MCF 10A (cell line): ENCODE results near the gene GRM5. TPM values are rescaled to one million over a fixed set of nuclear protein-coding genes. Genes with fewer than 3 reads are reported as not detected.

Experiments used
- BruUV-seq: library from RNA; stranded (reverse); fragments of 400-500 nt; replicated peaks from 2 replicates; lab custom pipeline; 2021; lab: Mats Ljungman, UMichigan
- CTCF ChIA-PET: fragments of 300-600 bp; sonication (Branson Sonifier 250); formaldehyde crosslinking; extraction: SDS; loops from one replicate; lab custom pipeline; 2021; ENCODE audit warnings: antibody characterized with exemption, inconsistent platforms; lab: Yijun Ruan, JAX
- POLR2A ChIA-PET: fragments of 300-600, 350-650 bp; sonication (Branson Sonifier 250); formaldehyde crosslinking; extraction: SDS; loops from one replicate; lab custom pipeline; 2020; ENCODE audit warnings: antibody characterized with exemption, inconsistent platforms; lab: Yijun Ruan, JAX
- DNase-seq: peaks from one replicate; pipeline ENCODE4 v3.0.0-alpha.2; 2018; ENCODE audit not compliant: unreplicated experiment
- H3K27ac Mint-ChIP-seq: one replicate; pipeline ENCODE4 v1.8.0; 2022; ENCODE audit warnings: mild to moderate bottlenecking, low read depth, mixed read lengths; ENCODE audit not compliant: unreplicated experiment
- H3K27me3 Mint-ChIP-seq: one replicate; pipeline ENCODE4 v1.8.0; 2022; ENCODE audit warnings: mixed read lengths; ENCODE audit not compliant: insufficient read depth, unreplicated experiment
- H3K36me3 Mint-ChIP-seq: one replicate; pipeline ENCODE4 v1.8.0; 2022; ENCODE audit warnings: mild to moderate bottlenecking, moderate library complexity, mixed read lengths; ENCODE audit not compliant: insufficient read depth, unreplicated experiment
- H3K4me1 Mint-ChIP-seq: one replicate; pipeline ENCODE4 v1.8.0; 2022; ENCODE audit warnings: mixed read lengths; ENCODE audit not compliant: insufficient read depth, unreplicated experiment
- H3K4me3 Mint-ChIP-seq: one replicate; pipeline ENCODE4 v1.8.0; 2022; ENCODE audit warnings: mild to moderate bottlenecking, moderate library complexity, mixed read lengths; ENCODE audit not compliant: unreplicated experiment
- H3K9me3 Mint-ChIP-seq: one replicate; pipeline ENCODE4 v1.8.0; 2022; ENCODE audit warnings: mixed read lengths; ENCODE audit not compliant: unreplicated experiment
- intact Hi-C: fragments of 100-400 bp; cut with micrococcal nuclease; formaldehyde crosslinking; loops from 2 replicates; pipeline ENCODE4 v1.14.1; 2022
- total RNA-seq: library from RNA; stranded (reverse); gene quantifications from 2 replicates; pipeline ENCODE4 v1.2.3, GENCODE V29; 2022
- TF ChIP-seq, protein P1 (sequence below): fragments of 200-600 bp; IDR thresholded peaks from one replicate; pipeline ENCODE4 v1.8.0; 2022; ENCODE audit warnings: antibody characterized with exemption, mild to moderate bottlenecking; ENCODE audit not compliant: unreplicated experiment

GRM5 gene
- total RNA-seq, 1 experiment from 2014 or later: not detected

DNA sequence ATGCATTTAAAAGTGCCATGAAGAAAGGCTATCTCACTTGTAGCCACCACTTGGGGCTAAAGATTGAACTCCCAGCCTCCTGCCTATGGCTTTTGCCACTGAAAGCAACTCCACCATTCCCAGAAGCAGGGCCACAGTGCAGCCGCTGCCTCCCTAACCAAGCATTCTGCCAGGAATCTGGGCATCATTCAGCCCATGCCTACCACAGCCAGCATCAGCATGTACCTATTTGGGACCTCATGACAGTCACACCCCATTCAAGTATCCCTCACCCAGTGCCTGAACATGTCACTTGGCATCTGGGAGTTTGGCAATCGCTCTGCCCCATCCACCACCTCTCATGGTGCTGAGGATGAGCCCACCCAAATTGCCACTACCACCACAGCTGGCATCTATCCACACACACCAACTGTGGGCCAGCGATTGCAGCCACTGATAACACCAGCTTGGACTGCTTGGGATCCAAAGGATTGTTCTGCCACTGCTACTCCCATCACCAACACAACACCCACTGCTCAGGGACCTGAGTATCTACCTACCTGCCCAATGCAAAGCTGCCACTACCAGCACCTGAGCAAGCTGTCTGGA is 234.4 kb downstream of the GRM5 start:
- no peaks in the 10 kb centered on the region for H3K9me3 Mint-ChIP-seq
- no peak overlapping the region for H3K27ac Mint-ChIP-seq
- no peak for DNase-seq
- peaks cover 27% of the 10 kb centered on the region for H3K27me3 Mint-ChIP-seq
- intact Hi-C loops: no loop called here
- no peaks in the 10 kb centered on the region for H3K36me3 Mint-ChIP-seq
- CTCF ChIA-PET: no interaction called here
- BruUV-seq: no TSS peak
- TF ChIP-seq, protein P1, sequence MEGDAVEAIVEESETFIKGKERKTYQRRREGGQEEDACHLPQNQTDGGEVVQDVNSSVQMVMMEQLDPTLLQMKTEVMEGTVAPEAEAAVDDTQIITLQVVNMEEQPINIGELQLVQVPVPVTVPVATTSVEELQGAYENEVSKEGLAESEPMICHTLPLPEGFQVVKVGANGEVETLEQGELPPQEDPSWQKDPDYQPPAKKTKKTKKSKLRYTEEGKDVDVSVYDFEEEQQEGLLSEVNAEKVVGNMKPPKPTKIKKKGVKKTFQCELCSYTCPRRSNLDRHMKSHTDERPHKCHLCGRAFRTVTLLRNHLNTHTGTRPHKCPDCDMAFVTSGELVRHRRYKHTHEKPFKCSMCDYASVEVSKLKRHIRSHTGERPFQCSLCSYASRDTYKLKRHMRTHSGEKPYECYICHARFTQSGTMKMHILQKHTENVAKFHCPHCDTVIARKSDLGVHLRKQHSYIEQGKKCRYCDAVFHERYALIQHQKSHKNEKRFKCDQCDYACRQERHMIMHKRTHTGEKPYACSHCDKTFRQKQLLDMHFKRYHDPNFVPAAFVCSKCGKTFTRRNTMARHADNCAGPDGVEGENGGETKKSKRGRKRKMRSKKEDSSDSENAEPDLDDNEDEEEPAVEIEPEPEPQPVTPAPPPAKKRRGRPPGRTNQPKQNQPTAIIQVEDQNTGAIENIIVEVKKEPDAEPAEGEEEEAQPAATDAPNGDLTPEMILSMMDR: no peak
- H3K4me1 Mint-ChIP-seq: peaks cover 6% of the 10 kb centered on the region
- POLR2A ChIA-PET: no interaction called here
- H3K4me3 Mint-ChIP-seq: no peak overlapping the region

DNA sequence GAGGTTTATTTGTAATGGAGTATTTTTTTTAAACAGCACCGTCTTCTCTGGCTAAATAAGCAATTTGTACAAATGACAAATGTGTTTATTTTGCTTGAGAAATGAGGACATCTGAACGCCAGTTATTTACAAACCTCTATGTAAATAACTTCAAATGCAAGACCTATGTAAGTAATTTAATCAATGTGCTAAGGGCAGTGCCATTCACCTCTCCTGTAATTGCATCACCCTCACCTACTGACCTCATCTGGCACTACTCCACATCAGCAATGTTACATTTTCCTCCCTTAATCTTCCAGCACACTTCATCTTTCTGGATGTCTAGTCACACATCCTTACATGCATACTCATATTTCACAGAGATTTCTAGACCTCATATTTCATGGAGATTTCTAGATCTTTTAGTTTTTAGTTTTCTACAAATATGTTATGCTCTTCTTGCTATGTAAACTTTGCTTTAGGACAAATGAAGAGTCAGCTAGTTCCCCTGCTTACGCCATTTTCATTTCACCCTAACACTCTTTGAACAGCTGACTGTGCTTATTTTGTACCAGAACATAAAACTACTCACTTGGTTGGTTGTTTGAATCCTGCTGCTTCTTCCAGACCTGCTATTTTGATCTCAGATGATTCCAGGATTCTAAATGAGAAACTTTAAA is 238.6 kb downstream of the GRM5 start:
- intact Hi-C loops: no loop called here
- H3K36me3 Mint-ChIP-seq: no peaks in the 10 kb centered on the region
- H3K4me3 Mint-ChIP-seq: no peak overlapping the region
- no TSS peak for BruUV-seq
- DNase-seq: peak; percentile 32
- ChIA-PET POLR2A (interaction anchor here (0.5 kb wide), 1 partner anchor 99 kb away, joined by 4 read pairs; no protein-coding TSS in a partner anchor), CTCF (no interaction called here)
- TF ChIP-seq, protein P1: no peak
- peaks cover 28% of the 10 kb centered on the region for H3K27me3 Mint-ChIP-seq
- H3K27ac Mint-ChIP-seq: no peak overlapping the region
- H3K9me3 Mint-ChIP-seq: no peaks in the 10 kb centered on the region
- peaks cover 6% of the 10 kb centered on the region for H3K4me1 Mint-ChIP-seq

GRCh38 chr11:88819616-88820015 is 246.2 kb downstream of the GRM5 start:
- Mint-ChIP-seq H3K9me3 (no peaks in the 10 kb centered on the region), H3K27ac (no peak overlapping the region), H3K36me3 (no peaks in the 10 kb centered on the region), H3K4me3 (no peak overlapping the region), H3K27me3 (peaks cover 31% of the 10 kb centered on the region), H3K4me1 (no peaks in the 10 kb centered on the region)
- intact Hi-C loops: no loop called here
- no TSS peak for BruUV-seq
- TF ChIP-seq, protein P1: no peak
- CTCF ChIA-PET: interaction anchor here (0.7 kb wide), 1 partner anchor 746 kb away, joined by 3 read pairs; no protein-coding TSS in a partner anchor
- DNase-seq: no peak
- POLR2A ChIA-PET: no interaction called here

DNA sequence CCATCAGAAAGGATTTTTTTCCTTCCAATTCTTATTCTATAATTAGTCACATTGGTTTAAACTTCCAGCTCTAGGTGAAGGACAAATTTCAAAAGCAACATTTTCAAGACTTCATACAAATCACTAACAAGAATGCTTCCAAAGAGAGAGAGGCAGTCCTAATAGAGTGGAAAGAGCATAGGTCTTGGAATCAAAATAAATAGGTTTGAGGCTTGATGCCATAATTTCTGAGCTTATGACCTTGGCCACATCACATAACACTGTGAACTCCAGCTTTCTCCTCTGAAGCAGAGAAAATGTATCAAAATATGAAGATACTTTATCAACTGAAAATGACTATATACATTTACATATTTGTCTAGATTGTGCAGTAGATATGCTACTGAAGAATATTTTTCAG is 246.8 kb downstream of the GRM5 start:
- BruUV-seq: no TSS peak
- Mint-ChIP-seq H3K4me3 (no peak overlapping the region), H3K36me3 (no peaks in the 10 kb centered on the region), H3K9me3 (no peaks in the 10 kb centered on the region), H3K27me3 (peaks cover 31% of the 10 kb centered on the region), H3K4me1 (no peaks in the 10 kb centered on the region), H3K27ac (no peak overlapping the region)
- no peak for DNase-seq
- TF ChIP-seq, protein P1: no peak
- ChIA-PET CTCF (interaction anchor here (0.7 kb wide), 1 partner anchor 746 kb away, joined by 3 read pairs; no protein-coding TSS in a partner anchor), POLR2A (no interaction called here)
- intact Hi-C loops: no loop called here
